Astrocyte (in vitro differentiated cells and primary cell): ENCODE data around the gene TRAF6. TPM values are rescaled to one million over a fixed set of nuclear protein-coding genes. Genes with fewer than 3 reads are reported as not detected.
A peak's percentile ranks its signal among the peaks of the same experiment; 100 is the strongest.

Source experiments
- DNase-seq: peaks from one replicate; pipeline ENCODE4 v3.0.0-alpha.2; 2010; ENCODE audit warnings: low read depth
- FAIRE-seq: peaks from 2 replicates; lab custom pipeline; 2011; peaks lifted over from hg19 to GRCh38; lab: Jason Lieb, UNC
- H2AFZ ChIP-seq: 2 replicates; pipeline ENCODE4 v1.6.0; 2012; ENCODE audit warnings: low read depth, low read length, inconsistent platforms
- H3K27ac ChIP-seq: 2 replicates; pipeline ENCODE4 v1.5.1; 2011; ENCODE audit warnings: low read depth, low read length, inconsistent platforms
- H3K27me3 ChIP-seq: 2 replicates; pipeline ENCODE4 v1.6.0; 2011; ENCODE audit warnings: low read length, inconsistent platforms; ENCODE audit not compliant: insufficient read depth
- H3K36me3 ChIP-seq: 2 replicates; pipeline ENCODE4 v1.5.1; 2011; ENCODE audit warnings: low read length, inconsistent platforms; ENCODE audit not compliant: insufficient read depth
- H3K4me1 ChIP-seq: 2 replicates; pipeline ENCODE4 v1.5.1; 2011; ENCODE audit warnings: low read length, inconsistent platforms; ENCODE audit not compliant: insufficient read depth
- H3K4me2 ChIP-seq: 2 replicates; pipeline ENCODE4 v1.6.0; 2012; ENCODE audit warnings: low read length, inconsistent platforms
- H3K4me3 ChIP-seq: 2 replicates; pipeline ENCODE4 v1.5.1; 2011; ENCODE audit warnings: low read depth, mild to moderate bottlenecking, low read length, inconsistent platforms; ENCODE audit not compliant: insufficient read depth
- H3K79me2 ChIP-seq: 2 replicates; pipeline ENCODE4 v1.6.0; 2012; ENCODE audit warnings: mild to moderate bottlenecking, low read length, inconsistent platforms; ENCODE audit not compliant: insufficient read depth
- H3K9ac ChIP-seq: 2 replicates; pipeline ENCODE4 v1.6.0; 2012; ENCODE audit warnings: mild to moderate bottlenecking, low read length, inconsistent platforms
- H3K9me3 ChIP-seq: 2 replicates; pipeline ENCODE4 v1.5.1; 2012; ENCODE audit warnings: low read depth, mild to moderate bottlenecking, low read length, inconsistent platforms; ENCODE audit not compliant: insufficient read depth
- H4K20me1 ChIP-seq: 2 replicates; pipeline ENCODE4 v1.6.0; 2012; ENCODE audit warnings: low read length, inconsistent platforms; ENCODE audit not compliant: insufficient read depth
- H3K27ac Mint-ChIP-seq: one replicate; pipeline ENCODE4 v1.8.0; 2021; ENCODE audit warnings: mild to moderate bottlenecking, mixed read lengths; ENCODE audit not compliant: unreplicated experiment
- H3K27me3 Mint-ChIP-seq: one replicate; pipeline ENCODE4 v1.8.0; 2021; ENCODE audit warnings: low read depth, mixed read lengths; ENCODE audit not compliant: unreplicated experiment
- H3K36me3 Mint-ChIP-seq: one replicate; pipeline ENCODE4 v1.8.0; 2021; ENCODE audit warnings: low read depth, mixed read lengths; ENCODE audit not compliant: unreplicated experiment
- H3K4me1 Mint-ChIP-seq: one replicate; pipeline ENCODE4 v1.8.0; 2021; ENCODE audit warnings: low read depth, mixed read lengths; ENCODE audit not compliant: unreplicated experiment
- H3K4me3 Mint-ChIP-seq: one replicate; pipeline ENCODE4 v1.8.0; 2021; ENCODE audit warnings: mild to moderate bottlenecking, moderate library complexity, mixed read lengths; ENCODE audit not compliant: unreplicated experiment
- H3K9me3 Mint-ChIP-seq: one replicate; pipeline ENCODE4 v1.8.0; 2021; ENCODE audit warnings: mild to moderate bottlenecking, mixed read lengths; ENCODE audit not compliant: unreplicated experiment
- EZH2 ChIP-seq: IDR thresholded peaks from 2 replicates; pipeline ENCODE4 v1.6.1; 2012; ENCODE audit warnings: mild to moderate bottlenecking, low read length, inconsistent platforms; ENCODE audit not compliant: insufficient read depth
- total RNA-seq: library from RNA; stranded (reverse); gene quantifications from 2 replicates; pipeline ENCODE4 v1.2.1, GENCODE V29; 2021
- TF ChIP-seq, protein P1 (sequence below): IDR thresholded peaks from 2 replicates; pipeline ENCODE4 v1.5.1; 2011; ENCODE audit warnings: low read depth, mild to moderate bottlenecking, inconsistent platforms, low read length, moderate library complexity; ENCODE audit not compliant: insufficient read depth

TRAF6 gene
- total RNA-seq, 1 donor from 2014 or later = 19.4 TPM

DNA sequence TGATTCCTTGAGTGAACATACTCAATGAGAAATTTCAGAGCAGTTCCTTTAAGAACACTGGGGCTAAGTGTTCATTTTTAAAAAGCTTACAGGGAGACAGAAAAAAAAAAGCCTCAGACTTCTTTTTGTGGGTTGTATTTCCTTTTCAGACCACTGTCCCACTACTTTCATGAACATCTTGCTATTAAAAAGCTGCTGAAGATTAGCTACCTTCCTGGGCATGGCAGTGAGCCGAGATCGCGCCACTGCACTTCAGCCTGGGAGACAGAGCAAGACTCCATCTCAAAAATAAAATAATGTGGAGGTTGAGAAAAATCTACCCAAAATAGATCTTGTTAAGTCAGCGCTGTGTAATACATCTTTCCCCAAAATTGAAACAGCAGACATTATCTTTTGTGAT, 10.8 kb downstream of the TRAF6 start:
- Histone ChIP-seq H3K27ac (peak overlapping the region; percentile 21), H3K4me2 (no peak overlapping the region), H3K4me1 (peaks cover 26% of the 10 kb centered on the region), H3K79me2 (peaks cover 39% of the 10 kb centered on the region), H3K27me3 (no peaks in the 10 kb centered on the region), H3K4me3 (no peak overlapping the region), H3K9ac (no peak overlapping the region), H3K9me3 (no peaks in the 10 kb centered on the region), H4K20me1 (no peaks in the 10 kb centered on the region), H2AFZ (no peak overlapping the region), H3K36me3 (peaks cover 20% of the 10 kb centered on the region)
- Mint-ChIP-seq H3K4me1 (peaks cover 35% of the 10 kb centered on the region), H3K9me3 (no peaks in the 10 kb centered on the region), H3K36me3 (peaks cover 4% of the 10 kb centered on the region), H3K27me3 (no peaks in the 10 kb centered on the region), H3K27ac (peak overlapping the region; percentile 27), H3K4me3 (peak overlapping the region; percentile 16)
- DNase-seq = no peak
- no peak for FAIRE-seq
- no peak for TF ChIP-seq EZH2
- TF ChIP-seq, protein P1, sequence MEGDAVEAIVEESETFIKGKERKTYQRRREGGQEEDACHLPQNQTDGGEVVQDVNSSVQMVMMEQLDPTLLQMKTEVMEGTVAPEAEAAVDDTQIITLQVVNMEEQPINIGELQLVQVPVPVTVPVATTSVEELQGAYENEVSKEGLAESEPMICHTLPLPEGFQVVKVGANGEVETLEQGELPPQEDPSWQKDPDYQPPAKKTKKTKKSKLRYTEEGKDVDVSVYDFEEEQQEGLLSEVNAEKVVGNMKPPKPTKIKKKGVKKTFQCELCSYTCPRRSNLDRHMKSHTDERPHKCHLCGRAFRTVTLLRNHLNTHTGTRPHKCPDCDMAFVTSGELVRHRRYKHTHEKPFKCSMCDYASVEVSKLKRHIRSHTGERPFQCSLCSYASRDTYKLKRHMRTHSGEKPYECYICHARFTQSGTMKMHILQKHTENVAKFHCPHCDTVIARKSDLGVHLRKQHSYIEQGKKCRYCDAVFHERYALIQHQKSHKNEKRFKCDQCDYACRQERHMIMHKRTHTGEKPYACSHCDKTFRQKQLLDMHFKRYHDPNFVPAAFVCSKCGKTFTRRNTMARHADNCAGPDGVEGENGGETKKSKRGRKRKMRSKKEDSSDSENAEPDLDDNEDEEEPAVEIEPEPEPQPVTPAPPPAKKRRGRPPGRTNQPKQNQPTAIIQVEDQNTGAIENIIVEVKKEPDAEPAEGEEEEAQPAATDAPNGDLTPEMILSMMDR = no peak

DNA sequence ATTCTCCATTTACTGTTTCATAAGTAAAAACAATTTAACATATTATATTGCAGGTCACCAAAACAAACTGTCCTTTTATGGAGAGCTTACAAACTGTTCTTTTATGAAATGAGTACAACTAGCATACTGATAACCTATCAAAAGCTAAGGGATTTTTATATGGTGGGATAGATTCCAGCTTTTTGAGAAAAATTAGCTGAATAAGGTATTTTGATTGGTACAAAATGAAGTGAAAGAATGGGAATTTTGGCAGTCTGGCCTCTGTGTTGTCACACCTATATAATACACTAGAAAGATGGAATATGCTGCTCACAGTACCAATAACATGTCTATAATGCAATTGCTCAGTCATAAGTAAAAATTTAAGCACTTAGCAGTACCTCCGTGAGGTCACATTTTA, 11.4 kb downstream of the TRAF6 start:
- no peak overlapping the region for H3K4me3 ChIP-seq

DNA sequence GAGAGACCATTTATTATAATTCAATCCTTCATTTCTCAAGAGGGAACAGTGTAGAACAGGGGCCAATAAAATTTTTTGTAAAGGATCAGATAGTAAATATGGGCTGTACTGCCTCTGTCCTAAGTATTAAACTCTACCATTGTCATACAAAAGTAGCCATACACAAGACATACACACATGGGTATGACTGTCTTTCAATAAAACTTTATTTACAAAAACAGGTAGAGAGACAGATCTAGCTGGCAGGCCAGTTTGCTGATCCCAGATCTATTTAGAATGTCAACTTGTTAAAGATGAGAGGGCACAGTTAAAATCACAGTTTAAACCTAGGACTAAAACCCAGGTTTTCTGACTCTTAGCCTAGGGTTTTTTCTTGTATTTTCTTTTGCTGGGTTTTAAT, 16.7 kb downstream of the TRAF6 start:
- peaks cover 15% of the 10 kb centered on the region for H3K4me1 Mint-ChIP-seq
- no peak for FAIRE-seq
- no peak overlapping the region for H2AFZ ChIP-seq

More for the DNA sequence above, 11.4 kb downstream of the TRAF6 start:
- Histone ChIP-seq H4K20me1 (no peaks in the 10 kb centered on the region), H3K9ac (no peak overlapping the region), H3K4me1 (peaks cover 26% of the 10 kb centered on the region), H2AFZ (no peak overlapping the region), H3K9me3 (no peaks in the 10 kb centered on the region), H3K79me2 (peaks cover 33% of the 10 kb centered on the region), H3K27ac (no peak overlapping the region), H3K36me3 (peaks cover 22% of the 10 kb centered on the region), H3K4me2 (no peak overlapping the region), H3K27me3 (no peaks in the 10 kb centered on the region)
- FAIRE-seq (no peak), DNase-seq (no peak)
- H3K27ac Mint-ChIP-seq = no peak overlapping the region
- no peak for TF ChIP-seq EZH2
- TF ChIP-seq, protein P1 = no peak
- H3K27me3 Mint-ChIP-seq = no peaks in the 10 kb centered on the region
- peaks cover 35% of the 10 kb centered on the region for H3K4me1 Mint-ChIP-seq
- no peaks in the 10 kb centered on the region for H3K9me3 Mint-ChIP-seq
- peaks cover 4% of the 10 kb centered on the region for H3K36me3 Mint-ChIP-seq
- H3K4me3 Mint-ChIP-seq = no peak overlapping the region

More for the DNA sequence above, 16.7 kb downstream of the TRAF6 start:
- no peak overlapping the region for H3K4me3 Mint-ChIP-seq
- no peaks in the 10 kb centered on the region for H3K27me3 ChIP-seq
- no peak overlapping the region for H3K27ac Mint-ChIP-seq
- no peaks in the 10 kb centered on the region for H3K9me3 ChIP-seq
- peaks cover 8% of the 10 kb centered on the region for H4K20me1 ChIP-seq
- peaks cover 22% of the 10 kb centered on the region for H3K79me2 ChIP-seq
- no peaks in the 10 kb centered on the region for H3K4me1 ChIP-seq
- no peaks in the 10 kb centered on the region for H3K9me3 Mint-ChIP-seq
- TF ChIP-seq EZH2 = no peak
- TF ChIP-seq, protein P1 = no peak
- H3K27me3 Mint-ChIP-seq = no peaks in the 10 kb centered on the region
- H3K27ac ChIP-seq = no peak overlapping the region
- no peak overlapping the region for H3K4me3 ChIP-seq
- no peak overlapping the region for H3K9ac ChIP-seq
- no peak for DNase-seq
- peaks cover 56% of the 10 kb centered on the region for H3K36me3 ChIP-seq
- H3K4me2 ChIP-seq = no peak overlapping the region
- peaks cover 7% of the 10 kb centered on the region for H3K36me3 Mint-ChIP-seq
